Measurements from ENCODE around the gene SPTSSB.

Gene SPTSSB

GRCh38 chr3:161395115-161396012, 24.0 kb upstream of the SPTSSB start:
- Histone ChIP-seq H3K27me3 (no peaks in the 10 kb centered on the region), H3K36me3 (no peaks in the 10 kb centered on the region), H3K9me3 (no peaks in the 10 kb centered on the region), H3K4me1 (no peaks in the 10 kb centered on the region), H3K4me3 (ENCODE audit: low read depth, low read length) (no peak overlapping the region)
- no peak for DNase-seq
- TF ChIP-seq, protein P1, sequence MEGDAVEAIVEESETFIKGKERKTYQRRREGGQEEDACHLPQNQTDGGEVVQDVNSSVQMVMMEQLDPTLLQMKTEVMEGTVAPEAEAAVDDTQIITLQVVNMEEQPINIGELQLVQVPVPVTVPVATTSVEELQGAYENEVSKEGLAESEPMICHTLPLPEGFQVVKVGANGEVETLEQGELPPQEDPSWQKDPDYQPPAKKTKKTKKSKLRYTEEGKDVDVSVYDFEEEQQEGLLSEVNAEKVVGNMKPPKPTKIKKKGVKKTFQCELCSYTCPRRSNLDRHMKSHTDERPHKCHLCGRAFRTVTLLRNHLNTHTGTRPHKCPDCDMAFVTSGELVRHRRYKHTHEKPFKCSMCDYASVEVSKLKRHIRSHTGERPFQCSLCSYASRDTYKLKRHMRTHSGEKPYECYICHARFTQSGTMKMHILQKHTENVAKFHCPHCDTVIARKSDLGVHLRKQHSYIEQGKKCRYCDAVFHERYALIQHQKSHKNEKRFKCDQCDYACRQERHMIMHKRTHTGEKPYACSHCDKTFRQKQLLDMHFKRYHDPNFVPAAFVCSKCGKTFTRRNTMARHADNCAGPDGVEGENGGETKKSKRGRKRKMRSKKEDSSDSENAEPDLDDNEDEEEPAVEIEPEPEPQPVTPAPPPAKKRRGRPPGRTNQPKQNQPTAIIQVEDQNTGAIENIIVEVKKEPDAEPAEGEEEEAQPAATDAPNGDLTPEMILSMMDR (IDR thresholded peaks at IDR 0.05; ENCODE audit: low read depth, low read length): no peak

GRCh38 chr3:161393803-161394202, 22.5 kb upstream of the SPTSSB start:
- Histone ChIP-seq H3K4me1 (no peaks in the 10 kb centered on the region), H3K9me3 (no peaks in the 10 kb centered on the region), H3K27me3 (no peaks in the 10 kb centered on the region), H3K36me3 (no peaks in the 10 kb centered on the region), H3K4me3 (ENCODE audit: low read depth, low read length) (no peak overlapping the region)
- TF ChIP-seq, protein P1 (IDR thresholded peaks at IDR 0.05; ENCODE audit: low read depth, low read length): no peak
- DNase-seq: no peak

- TF ChIP-seq, protein P1 (IDR thresholded peaks at IDR 0.05; ENCODE audit: low read depth, low read length): no peak
- no peak for DNase-seq
- no peaks in the 10 kb centered on the region for H3K4me1 ChIP-seq
- H3K36me3 ChIP-seq: no peaks in the 10 kb centered on the region
- H3K27me3 ChIP-seq: no peaks in the 10 kb centered on the region
- no peak overlapping the region for H3K4me3 ChIP-seq (ENCODE audit: low read depth, low read length)
- no peaks in the 10 kb centered on the region for H3K9me3 ChIP-seq
These were observed 22.0 kb upstream of the SPTSSB start for GRCh38 chr3:161393310-161393709.

GRCh38 chr3:161392853-161393252, 21.5 kb upstream of the SPTSSB start:
- Histone ChIP-seq H3K36me3 (no peaks in the 10 kb centered on the region), H3K9me3 (no peaks in the 10 kb centered on the region)

DNA sequence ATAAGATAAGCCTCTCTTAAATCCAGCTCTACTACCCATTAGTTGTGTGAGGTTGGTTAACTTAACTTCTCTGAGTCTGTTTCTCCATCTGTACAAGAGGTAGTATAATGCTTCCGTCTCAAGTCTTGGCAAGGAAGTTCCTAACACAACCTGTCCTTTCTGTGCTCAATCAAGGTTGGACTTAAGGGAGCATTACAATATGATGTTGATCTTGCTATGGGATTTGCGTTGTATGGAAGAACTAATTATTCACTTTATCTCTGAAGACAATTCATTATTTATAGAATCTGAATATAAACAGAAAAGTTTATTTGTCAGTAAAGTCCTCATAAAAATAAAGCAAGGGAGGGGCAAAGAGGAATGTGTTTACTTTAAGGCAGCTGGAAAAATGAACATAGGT, 18.9 kb upstream of the SPTSSB start:
- H3K27me3 ChIP-seq: no peaks in the 10 kb centered on the region
- no peak overlapping the region for H3K4me3 ChIP-seq (ENCODE audit: low read depth, low read length)
- TF ChIP-seq, protein P1 (IDR thresholded peaks at IDR 0.05; ENCODE audit: low read depth, low read length): no peak
- no peaks in the 10 kb centered on the region for H3K36me3 ChIP-seq
- no peak for DNase-seq
- no peaks in the 10 kb centered on the region for H3K4me1 ChIP-seq
- H3K9me3 ChIP-seq: no peaks in the 10 kb centered on the region

More at GRCh38 chr3:161392853-161393252, 21.5 kb upstream of the SPTSSB start:
- Histone ChIP-seq H3K27me3 (no peaks in the 10 kb centered on the region), H3K4me3 (ENCODE audit: low read depth, low read length) (no peak overlapping the region), H3K4me1 (no peaks in the 10 kb centered on the region)
- TF ChIP-seq, protein P1 (IDR thresholded peaks at IDR 0.05; ENCODE audit: low read depth, low read length): no peak
- no peak for DNase-seq

DNA sequence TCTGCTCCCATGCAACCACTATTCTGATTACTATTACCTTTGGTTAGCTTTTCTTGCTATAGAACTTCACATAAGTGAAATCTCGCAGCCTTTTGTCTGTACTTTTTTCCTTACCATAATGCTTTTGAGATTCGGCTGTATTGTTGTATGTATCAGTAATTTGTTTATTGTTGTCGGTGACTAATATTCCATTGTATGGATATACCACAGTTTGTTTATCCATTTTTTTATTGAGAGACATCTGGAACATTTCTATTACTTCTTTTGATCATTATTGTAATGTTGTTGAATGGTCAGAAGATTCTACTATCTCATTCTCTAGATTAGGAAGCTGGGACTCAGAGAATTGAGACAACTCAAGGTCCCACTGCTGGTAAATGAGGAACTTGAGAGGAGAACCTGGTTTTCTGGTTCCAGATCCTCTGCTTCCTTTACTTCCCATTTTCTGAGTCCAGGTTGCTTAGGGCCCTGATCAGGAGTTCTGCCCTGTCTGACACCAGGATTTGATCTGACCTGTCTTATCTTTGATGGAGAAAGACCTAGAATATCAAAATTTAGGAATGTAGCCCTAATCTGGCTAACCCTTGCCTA, 18.2 kb upstream of the SPTSSB start:
- Histone ChIP-seq H3K4me3 (ENCODE audit: low read depth, low read length) (no peak overlapping the region), H3K27me3 (no peaks in the 10 kb centered on the region), H3K4me1 (no peaks in the 10 kb centered on the region), H3K36me3 (no peaks in the 10 kb centered on the region), H3K9me3 (no peaks in the 10 kb centered on the region)
- TF ChIP-seq, protein P1 (IDR thresholded peaks at IDR 0.05; ENCODE audit: low read depth, low read length): no peak
- no peak for DNase-seq
